ENCODE data around the gene LCN9.
A peak's percentile ranks its signal among the peaks of the same experiment; 100 is the strongest.

LCN9 gene

GRCh38 chr9:135701067-135701958 is 38.2 kb downstream of the LCN9 start:
- no peak for DNase-seq

DNA sequence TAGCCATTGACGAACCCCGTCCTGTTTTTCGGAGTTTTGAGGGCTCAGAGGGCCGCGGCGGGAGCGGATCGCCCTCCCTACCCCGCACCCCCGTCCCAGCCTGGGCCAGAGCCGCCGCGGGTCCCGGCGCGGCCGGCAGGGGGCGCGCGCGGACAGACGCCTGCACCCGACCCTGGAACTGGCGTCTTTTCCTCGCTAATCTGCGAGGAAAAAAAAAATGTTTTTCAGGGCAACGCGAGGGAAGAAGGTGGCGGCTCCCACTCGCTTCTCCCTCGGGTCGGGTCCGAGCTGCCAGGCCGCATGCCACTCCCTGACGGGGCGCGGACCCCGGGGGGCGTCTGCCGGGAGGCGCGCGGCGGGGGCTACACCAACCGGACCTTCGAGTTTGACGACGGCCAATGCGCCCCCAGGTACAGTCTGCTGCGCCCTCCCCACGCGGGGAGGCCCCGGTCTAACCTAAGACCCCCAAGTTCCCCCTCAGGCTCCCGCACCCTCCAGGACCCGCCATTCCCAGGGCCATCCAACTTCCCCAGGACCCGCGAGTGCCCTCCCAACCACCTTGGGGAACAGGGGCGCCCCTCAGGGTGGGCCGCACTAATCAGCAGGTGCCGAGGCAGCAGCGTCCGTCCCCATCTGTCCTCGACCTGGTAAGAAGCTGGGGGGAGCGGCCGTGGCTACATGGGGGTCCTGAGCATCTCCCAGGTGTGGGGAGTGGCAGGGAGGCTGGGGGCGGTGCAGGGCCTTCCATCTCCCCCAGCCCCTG is 39.0 kb downstream of the LCN9 start, which contains the start of gene KCNT1:
Gene KCNT1, plus strand, starts transcription at position 227 of the 763 bp plus-strand sequence. Its CDS starts 74 bp downstream, at position 301.
- peak; percentile 32 for DNase-seq

DNA sequence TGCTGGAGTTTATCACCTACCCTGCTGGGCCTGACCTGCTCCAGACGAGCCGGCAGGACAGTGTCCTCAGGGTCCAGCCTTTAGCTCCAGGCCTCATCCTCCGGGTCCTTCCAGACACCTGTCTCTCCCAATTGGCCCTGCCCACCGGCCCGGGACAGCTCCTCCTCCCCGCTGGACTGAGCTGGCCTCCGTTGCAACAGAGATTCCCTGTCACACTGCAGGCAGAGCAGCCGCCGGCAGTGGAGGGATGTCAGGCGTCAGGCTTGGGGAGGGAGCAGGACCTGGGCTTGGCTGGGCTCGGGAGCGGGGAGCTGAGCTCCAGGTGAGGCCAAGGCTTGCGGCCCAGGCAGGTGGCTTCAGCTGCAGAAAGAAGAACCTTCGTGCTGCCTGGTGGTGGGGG is 40.6 kb downstream of the LCN9 start:
- DNase-seq, result no peak

DNA sequence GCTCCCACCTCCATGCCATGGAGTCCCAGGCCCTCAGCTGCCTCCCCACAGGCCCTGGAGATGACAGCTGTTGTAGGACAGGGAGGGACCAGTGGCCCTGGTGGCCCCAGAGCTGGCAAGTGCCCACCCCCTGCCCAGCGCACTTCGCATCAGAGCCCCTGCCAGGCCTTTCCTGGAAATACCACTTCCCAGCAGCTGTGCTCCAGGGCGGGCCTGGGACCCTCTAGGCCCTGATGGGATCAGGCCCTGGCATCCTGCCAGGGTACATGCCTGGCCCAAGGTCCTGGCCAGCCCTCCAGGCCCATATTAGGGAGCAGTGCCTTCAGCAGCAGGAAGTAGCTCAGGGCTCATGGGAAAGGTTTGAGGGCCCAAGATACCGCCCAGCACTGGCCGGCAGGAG is 41.4 kb downstream of the LCN9 start:
- no peak for DNase-seq

- no peak for DNase-seq
Observed at GRCh38 chr9:135705376-135705775, 42.3 kb downstream of the LCN9 start.

DNA sequence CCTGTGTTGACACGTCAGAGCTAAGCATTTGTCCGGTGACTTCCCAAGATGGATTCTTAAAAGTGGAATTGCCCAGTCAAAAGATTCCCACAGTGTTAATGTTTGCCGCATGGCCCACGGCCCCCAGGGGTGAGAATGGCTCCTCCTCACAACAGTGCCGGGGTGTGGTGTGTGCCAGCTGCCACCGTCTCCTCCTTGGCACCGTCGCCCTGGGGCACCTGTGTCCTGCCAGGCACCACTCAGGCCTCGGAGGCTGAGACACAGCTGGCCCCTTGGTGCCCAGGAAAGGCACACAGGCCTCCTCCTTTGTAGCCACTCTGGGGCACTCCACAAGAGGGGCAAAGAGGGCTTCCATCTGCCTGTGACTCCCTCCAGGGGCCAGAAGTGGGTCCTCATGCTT is 43.2 kb downstream of the LCN9 start:
- DNase-seq, result no peak

GRCh38 chr9:135707252-135708138 is 44.4 kb downstream of the LCN9 start:
- no peak for DNase-seq

DNA sequence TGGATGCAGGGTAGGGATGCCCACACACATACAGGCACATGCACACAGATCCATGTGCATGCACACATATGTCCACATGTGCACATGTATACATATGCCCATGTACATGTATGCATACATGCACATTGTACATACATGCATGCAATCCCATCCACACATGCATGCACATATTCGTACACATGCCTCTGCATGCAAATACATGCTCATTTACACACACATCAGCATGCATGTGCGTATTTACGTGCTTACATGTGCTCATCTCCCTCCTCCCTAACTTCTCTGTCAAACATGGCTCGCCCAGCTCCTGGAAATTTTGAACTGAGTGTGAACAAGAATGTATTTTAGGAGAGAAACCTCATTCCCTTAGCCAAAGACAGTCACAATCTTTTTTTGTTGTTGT is 45.1 kb downstream of the LCN9 start:
- DNase-seq, result no peak

DNA sequence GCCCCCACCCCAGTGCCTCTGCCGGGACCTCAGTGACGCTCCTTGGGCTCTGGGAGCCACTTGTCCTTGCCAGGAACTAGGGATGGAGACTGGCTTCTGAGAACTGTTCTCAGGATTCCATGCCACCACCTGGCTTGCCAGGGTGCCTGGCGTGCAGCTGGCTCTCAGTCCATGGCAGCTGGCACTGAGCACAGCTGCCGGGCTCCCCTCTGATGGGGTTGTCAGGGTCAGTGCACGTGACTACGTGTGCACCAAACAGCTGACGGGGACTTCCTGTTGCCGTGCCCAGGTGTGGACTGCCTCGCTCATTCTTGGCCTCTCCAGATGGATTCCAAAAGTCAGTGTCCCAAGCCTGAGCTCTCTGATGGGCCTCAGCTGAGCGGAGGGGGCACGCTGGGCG is 48.3 kb downstream of the LCN9 start:
- DNase-seq, result peak; percentile 21

GRCh38 chr9:135711881-135712280 is 48.8 kb downstream of the LCN9 start:
- DNase-seq, result no peak

GRCh38 chr9:135712613-135713295 is 49.6 kb downstream of the LCN9 start:
- no peak for DNase-seq

DNA sequence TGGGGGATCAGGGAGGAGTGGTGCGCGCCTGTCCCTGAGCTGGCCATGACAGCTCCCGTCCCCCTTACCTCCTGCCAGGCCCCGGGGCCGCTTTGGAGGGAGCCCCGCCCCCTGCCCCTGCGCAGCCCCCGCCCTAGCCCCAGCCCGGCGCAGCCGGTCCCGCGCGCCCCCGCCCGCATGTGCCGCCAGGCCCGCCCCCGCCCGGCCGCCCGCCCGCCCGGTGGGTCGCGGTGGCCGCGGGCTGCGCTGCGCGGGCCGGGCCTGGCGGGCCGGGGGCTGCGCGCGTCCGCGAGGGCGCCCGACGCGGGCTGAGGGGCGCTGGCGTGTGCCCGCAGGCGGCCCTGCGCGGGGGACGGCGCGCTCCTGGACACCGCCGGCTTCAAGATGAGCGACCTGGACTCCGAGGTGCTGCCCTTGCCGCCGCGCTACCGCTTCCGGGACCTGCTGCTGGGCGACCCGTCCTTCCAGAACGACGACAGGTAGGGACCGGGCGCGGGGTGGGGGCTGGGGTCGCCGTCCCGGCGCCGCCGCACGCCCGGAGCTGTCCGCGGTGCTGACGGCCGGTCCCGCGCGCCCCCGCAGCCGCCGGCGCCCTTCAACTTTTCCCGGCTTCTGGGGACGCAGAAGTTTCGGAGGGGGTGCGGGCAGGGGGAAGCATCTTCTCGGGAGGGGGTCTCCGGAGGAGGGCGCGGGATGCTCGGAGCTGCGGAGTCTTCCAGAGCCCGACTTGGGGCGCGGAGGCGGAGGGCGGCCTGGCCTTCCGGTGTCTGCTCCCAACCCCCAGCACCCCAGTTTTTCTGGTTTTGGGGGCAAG is 51.3 kb downstream of the LCN9 start:
- DNase-seq, result no peak

DNA sequence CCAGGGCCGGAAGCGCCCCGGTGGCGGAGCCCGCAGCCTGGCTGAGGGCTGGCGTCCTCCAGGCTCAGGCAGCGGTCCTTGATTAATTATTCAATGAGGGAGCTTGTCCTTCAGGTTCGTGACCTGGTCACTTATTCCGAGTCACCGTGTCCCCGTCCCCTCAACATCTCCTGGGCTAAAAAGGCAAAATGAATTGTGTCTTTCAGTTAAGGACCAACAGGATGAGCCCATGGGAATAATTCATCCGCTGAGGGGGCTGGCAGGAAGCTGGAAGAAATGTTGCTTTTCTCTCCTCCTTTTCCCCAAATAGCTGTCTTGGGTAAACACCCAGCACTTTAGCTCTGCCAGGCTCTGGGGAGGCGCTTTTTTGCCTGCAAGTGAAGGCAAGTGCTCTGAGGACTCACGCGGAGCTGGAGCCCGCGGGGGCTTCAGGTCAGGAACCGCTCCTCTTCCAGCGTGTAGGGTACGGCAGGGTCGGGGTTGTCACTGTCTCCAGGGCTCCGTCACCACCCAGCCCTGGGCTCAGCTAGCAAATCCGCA is 52.0 kb downstream of the LCN9 start:
- no peak for DNase-seq

- DNase-seq, result no peak
Observed at GRCh38 chr9:135716045-135716444, 52.9 kb downstream of the LCN9 start.
